CD4-positive, alpha-beta T cell treated with Interleukin-1 beta for 1 hour (primary cell): ENCODE measurements around the gene IDI1.

Source experiments
- DNase-seq, 2 donors: peaks; one replicate each; pipeline ENCODE4 v3.0.0-alpha.2; 2020 to 2022

IDI1 gene

GRCh38 chr10:990808-991207, 58.1 kb downstream of the IDI1 start:
- no peak for DNase-seq
